GM19351 (cell line): ENCODE data around the gene TAF6.

Source experiments
- ATAC-seq: cut with Tn5 transposase; IDR thresholded peaks from one replicate; pipeline ENCODE4 v1.9.1; 2021; ENCODE audit warnings: mild to moderate bottlenecking, moderate library complexity; ENCODE audit not compliant: unreplicated experiment

The TAF6 gene

DNA sequence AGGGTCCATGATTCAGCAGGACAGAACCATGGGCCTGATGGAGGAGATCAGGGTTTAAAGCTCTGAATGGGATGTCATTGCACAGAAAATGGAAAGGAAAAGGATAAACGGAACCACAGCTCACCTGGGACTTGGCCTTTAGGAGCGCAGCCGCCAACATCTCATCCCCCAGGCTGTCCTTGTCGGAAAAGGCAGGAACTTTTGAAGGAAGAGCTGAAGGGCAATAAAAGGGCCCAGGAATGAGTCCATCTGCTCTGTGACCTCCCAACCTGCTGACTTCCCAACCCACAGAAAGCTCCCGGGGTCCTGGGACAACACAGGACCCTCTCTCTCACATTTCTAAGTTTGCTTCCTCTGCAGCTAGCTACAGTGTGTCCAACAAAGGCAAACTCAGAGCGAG, 43.7 kb downstream of the TAF6 start:
- ATAC-seq: no peak

GRCh38 chr7:100074841-100075240, 44.3 kb downstream of the TAF6 start:
- ATAC-seq: no peak

DNA sequence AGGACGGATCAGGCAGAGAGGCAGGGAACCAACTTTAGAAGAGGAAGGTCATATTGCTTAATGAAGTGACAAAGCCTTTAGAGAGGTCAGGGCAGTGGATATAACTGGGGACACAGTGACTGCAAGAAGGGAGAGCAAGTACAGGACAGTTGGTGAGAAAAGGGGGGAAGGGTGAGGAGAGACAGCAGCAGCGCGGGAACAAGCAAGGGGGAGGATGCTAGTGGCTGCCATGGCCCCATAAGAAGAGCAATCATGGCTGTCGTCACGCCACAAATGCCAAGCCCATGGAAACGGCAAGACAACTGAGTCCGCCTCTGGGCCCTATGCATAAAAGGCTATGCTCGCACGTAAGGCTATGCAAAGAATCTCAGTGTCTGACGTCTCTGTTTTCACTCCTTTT, 46.7 kb downstream of the TAF6 start:
- no peak for ATAC-seq

GRCh38 chr7:100071018-100071723, 48.0 kb downstream of the TAF6 start:
- ATAC-seq: no peak

DNA sequence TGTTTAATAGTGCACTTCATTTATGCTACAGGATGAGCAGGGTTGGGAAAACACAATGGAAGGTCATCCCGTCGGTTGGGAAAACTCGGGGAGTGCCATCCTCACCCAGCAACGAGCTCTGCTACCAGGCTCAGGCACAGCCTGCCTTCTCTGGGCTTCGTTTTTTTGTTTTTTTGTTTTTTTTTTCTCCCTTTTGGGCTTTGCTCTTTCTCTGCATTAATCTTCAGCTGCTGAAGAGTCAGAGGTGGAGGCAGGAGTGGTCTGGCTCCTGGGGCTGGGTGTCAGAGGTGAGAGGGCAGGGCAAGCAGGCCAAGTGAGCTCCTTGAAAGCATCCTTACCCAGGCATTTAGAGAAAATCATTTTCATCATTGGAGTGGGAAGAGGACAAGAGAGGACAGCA, 49.2 kb downstream of the TAF6 start:
- ATAC-seq: no peak

DNA sequence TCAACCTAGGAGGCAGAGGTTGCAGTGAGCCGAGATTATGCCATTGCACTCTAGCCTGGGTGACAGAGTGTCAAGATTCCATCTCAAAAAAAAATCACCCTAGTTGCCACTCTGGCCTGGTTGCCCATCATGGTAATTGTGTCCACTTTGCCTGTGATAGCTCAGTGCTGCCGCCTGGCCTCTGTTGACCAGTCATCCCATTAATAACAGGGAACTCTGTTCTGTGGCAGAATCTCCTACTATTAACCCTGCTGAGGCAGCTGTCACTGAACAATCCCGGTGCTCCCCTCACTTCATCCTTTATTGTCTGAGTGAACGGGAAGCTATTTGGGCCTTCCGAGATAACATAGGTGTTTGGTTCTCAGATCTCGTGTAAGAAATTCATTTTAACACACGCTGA, 52.2 kb downstream of the TAF6 start:
- no peak for ATAC-seq

DNA sequence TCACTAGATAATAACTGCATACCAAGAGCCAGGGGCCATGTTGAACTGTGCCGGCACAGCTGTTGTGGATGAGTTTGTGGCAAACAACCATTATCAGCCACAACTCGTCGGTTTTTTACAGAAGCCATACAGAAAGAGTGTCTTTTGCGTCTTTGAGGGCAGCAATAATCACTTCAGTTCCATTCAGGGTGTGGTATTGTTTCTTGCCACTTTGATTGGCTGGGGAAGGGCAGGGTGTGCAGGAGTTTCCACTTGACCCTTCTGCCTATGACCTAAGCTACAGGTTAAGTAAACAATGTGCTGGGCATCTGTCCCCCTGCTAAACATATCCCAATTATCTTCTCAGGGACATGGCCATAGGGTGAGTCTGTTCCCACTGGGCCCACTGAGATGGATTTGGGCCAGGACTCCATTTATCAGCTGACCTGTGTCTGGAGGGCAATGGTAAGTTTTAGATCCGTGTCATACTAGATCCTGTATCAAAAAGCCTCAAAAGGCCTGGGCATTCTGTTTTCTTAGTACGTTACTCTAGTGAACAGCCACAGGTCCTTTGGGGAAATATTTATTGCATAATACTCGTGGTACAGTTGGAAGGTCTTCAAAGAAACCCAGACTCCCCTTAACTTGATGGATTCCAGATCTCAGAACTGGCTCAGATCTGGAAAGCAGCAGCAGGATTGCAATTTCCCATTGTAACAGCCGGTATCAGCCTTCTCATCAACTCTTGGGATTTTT, 53.5 kb downstream of the TAF6 start:
- no peak for ATAC-seq

DNA sequence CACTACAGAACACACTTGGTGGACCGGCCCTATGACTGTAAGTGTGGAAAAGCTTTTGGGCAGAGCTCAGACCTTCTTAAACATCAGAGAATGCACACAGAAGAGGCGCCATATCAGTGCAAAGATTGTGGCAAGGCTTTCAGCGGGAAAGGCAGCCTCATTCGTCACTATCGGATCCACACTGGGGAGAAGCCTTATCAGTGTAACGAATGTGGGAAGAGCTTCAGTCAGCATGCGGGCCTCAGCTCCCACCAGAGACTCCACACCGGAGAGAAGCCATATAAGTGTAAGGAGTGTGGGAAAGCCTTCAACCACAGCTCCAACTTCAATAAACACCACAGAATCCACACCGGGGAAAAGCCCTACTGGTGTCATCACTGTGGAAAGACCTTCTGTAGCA, 55.0 kb downstream of the TAF6 start:
- no peak for ATAC-seq

- ATAC-seq: no peak
These were observed 55.8 kb downstream of the TAF6 start for GRCh38 chr7:100063376-100063775.

DNA sequence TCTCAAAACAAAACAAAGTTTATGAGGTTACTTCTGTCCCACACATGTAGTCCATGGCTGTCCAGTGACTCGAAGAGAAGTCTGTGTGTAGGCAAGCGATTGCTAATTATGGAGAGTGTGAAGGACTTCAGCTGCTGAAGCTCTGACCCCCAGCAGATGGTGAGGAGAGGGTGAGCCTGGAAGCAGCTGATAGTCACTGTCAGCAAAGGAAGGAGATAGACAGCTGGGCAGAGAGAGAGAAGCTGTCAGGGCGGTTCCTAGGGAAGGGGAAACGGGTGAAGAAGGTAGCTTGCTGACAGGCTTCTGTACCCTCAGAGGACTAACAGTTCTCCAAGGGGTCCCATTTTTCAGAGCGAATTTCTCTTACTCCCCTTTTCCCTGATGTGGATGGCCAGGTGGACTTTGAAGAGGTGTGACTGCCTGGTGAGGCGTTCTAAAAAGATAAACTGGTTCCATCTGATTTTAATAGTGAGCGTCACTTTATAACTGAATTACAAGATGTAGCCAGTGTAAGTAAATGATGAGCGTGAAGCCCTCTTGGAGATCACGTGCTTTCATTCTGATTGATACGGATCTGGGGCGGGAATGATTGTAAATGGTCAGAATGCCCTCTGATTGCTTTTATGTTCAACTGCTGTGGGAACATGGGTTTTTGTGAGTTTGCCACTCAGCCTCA, 57.5 kb downstream of the TAF6 start:
- no peak for ATAC-seq

DNA sequence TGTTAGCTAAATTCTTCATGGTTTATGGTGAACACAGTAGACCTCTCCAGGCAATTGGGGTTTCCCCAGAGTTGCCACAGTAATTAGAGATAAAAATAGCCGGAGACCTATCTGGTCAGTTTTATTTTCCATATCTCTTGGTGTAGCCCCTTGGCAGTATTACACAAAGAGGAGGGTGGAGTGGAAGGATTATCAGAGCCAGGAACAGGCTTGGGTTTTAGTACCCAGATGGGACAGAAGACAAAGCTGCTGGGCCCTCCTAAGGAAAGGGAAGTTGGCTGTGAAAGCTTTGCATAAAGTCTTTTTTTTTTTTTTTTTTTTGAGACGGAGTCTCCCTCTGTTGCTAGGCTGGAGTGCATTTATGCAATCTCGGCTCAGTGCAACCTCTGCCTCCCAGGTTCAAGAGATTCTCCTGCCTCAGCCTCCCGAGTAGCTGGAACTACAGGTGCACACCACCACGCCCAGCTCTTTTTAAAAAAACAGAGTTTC, 59.9 kb downstream of the TAF6 start:
- no peak for ATAC-seq
